ENCODE data around the gene TUBB1. TPM values are rescaled to one million over a fixed set of nuclear protein-coding genes. Genes with fewer than 3 reads are reported as not detected.

TUBB1 gene
- total RNA-seq, 4 donors from 2014 or later: 0.17 TPM; not detected in 3

DNA sequence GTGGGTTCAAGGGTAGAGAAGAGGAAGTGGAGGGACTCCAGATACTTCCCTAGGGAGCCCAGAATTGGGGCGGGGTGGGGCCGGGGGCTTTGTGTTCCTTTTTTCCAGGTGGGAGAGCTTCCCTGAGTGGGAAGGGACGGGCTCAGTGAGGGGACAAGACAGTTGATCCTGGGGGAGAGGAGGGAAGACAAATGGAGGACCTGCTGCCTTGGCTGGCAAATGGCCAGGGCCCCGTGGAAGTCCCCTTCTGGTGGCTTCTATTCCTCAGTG lies 14.8 kb upstream of the TUBB1 start:
- no peak overlapping the region for H3K27ac ChIP-seq
- DNase-seq (ENCODE audit: low spot score in 2 of 2): no peak

DNA sequence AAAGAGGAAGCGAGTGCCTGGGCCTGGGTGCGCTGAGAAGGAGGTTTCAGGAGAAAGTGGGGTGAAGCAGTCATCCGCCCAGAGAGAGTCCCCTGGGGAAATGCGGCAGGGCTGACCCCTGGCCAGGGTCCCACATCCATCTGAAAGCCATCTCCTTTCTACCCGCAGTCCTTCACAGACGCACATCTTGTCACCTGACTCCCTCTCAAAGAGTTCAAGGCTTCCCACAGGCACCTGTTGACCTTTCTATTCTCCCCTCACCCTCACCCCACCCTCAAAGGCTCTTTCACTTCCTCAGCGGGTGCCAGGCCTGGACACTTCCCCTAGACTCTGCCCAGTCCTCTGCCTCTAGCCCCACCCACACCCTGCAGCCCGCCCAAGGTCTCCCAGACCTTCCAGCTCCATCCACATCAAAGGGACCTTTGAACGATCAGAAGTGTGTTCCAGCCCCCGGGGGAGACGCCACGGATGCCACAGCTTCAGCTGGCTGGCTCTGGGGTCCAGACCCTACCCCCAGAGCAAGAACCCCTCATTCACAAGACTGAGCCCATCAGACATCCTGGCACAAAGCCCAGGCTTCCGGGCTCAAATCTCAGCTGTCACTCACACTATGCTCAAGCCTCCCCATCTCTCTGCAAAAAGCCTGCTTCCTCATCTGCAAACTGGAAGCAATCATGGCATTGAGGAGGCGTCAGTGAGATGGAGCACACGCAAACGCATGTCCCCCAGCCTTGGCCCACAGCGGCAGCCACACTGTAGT lies 14.3 kb upstream of the TUBB1 start:
- Histone ChIP-seq H3K27me3 (no peaks in the 10 kb centered on the region), H3K4me3 (peak overlapping the region; percentile 84), H3K27ac (peak overlapping the region; percentile 87), H3K9me3 (no peaks in the 10 kb centered on the region), H3K4me1 (peaks cover 40% of the 10 kb centered on the region), H3K36me3 (peaks cover 20% of the 10 kb centered on the region)
- WGBS: 56% methylated on average over 16 of the region's 17 CpGs
- DNase-seq (ENCODE audit: low spot score in 2 of 2): no peak
- no peak for TF ChIP-seq POLR2A (IDR thresholded peaks at IDR 0.05)
- TF ChIP-seq, protein P1, sequence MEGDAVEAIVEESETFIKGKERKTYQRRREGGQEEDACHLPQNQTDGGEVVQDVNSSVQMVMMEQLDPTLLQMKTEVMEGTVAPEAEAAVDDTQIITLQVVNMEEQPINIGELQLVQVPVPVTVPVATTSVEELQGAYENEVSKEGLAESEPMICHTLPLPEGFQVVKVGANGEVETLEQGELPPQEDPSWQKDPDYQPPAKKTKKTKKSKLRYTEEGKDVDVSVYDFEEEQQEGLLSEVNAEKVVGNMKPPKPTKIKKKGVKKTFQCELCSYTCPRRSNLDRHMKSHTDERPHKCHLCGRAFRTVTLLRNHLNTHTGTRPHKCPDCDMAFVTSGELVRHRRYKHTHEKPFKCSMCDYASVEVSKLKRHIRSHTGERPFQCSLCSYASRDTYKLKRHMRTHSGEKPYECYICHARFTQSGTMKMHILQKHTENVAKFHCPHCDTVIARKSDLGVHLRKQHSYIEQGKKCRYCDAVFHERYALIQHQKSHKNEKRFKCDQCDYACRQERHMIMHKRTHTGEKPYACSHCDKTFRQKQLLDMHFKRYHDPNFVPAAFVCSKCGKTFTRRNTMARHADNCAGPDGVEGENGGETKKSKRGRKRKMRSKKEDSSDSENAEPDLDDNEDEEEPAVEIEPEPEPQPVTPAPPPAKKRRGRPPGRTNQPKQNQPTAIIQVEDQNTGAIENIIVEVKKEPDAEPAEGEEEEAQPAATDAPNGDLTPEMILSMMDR (IDR thresholded peaks at IDR 0.05): no peak
- no peak for TF ChIP-seq POLR2AphosphoS5 (IDR thresholded peaks at IDR 0.05)
- TF ChIP-seq EP300 (IDR thresholded peaks at IDR 0.05): no peak

More for the DNA sequence above, 14.8 kb upstream of the TUBB1 start:
- Histone ChIP-seq H3K9me3 (no peaks in the 10 kb centered on the region), H3K36me3 (peaks cover 23% of the 10 kb centered on the region), H3K27me3 (no peaks in the 10 kb centered on the region), H3K4me1 (peaks cover 36% of the 10 kb centered on the region), H3K4me3 (peak overlapping the region; percentile 84)
- no peak for TF ChIP-seq POLR2AphosphoS5 (IDR thresholded peaks at IDR 0.05)
- no peak for TF ChIP-seq EP300 (IDR thresholded peaks at IDR 0.05)
- TF ChIP-seq, protein P1 (IDR thresholded peaks at IDR 0.05): no peak
- no peak for TF ChIP-seq POLR2A (IDR thresholded peaks at IDR 0.05)
- WGBS: 67% methylated on average over 4 of the region's 4 CpGs

DNA sequence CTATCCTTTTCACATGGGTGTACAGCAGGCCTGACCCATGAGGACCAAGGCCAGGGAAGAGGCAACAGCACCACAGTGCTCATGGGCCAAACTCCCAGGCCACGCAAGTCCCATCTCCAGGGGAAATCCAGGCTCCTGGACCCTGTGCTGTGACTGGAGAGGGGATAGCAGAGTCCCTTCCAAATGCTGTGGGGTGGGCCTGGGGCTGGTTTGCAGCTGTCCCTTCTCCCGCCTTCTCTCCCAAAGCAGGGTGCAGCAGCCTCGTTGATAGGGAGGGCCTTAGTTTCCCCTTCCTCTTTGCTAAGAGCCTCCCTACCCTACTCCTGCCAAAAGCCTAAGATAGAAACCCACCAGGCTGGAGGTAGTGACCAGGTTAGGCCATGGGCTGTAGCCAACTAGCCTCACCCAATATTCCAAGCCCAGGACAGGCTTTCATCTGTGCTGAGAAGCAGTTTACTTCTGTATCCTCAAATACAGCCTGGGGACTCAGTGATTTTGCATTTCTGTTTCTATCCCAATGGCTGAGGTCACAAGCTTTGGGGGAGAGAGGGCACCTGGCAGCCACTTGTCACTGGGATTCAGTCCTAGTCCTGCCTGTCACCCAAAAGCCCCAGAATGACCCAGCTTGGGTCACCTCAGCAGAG lies 13.6 kb upstream of the TUBB1 start:
- Histone ChIP-seq H3K4me3 (peak overlapping the region; percentile 84), H3K27ac (peak overlapping the region; percentile 87), H3K36me3 (peaks cover 13% of the 10 kb centered on the region), H3K27me3 (no peaks in the 10 kb centered on the region), H3K4me1 (peaks cover 47% of the 10 kb centered on the region), H3K9me3 (no peaks in the 10 kb centered on the region)
- TF ChIP-seq, protein P1 (IDR thresholded peaks at IDR 0.05): no peak
- DNase-seq (ENCODE audit: low spot score in 2 of 2): no peak
- WGBS: 74% methylated on average over 3 of the region's 3 CpGs

DNA sequence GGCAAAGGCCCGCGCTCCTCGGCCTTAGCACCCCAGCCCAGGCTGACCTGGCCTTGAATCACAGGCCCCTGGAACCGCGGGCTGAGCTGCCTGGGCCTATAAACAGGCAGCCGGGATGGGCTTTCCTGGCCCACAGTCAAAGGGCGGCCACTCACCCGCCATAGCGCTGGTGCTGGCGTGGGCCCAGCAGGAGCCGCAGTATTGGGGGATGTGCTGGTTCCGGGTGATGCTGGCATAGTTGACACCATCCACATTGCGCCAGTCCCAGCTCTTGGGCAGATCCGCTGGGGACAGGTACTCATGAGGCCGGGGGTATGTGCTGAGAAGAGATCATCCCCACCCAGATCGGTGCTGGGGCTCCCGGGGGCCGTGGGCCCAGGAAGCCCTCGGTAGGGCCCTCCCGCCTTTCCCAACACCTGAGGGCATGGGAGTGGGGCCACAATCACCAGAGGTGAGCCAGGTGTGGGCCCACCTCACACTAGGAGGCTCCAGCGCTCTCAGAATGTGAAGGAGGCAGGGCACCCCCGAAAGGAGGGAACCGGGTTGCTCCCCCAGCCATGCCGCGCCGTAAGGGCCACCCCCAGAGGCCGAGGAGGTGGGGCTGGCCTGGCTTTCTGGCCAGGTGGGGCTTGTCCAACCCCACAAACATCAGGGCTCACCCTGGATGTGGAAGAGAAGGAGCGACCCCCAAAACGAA lies 12.9 kb upstream of the TUBB1 start:
- H3K27me3 ChIP-seq: no peaks in the 10 kb centered on the region
- WGBS: 31% methylated on average over 10 of the region's 29 CpGs
- no peaks in the 10 kb centered on the region for H3K9me3 ChIP-seq
- H3K36me3 ChIP-seq: peaks cover 6% of the 10 kb centered on the region
- peak overlapping the region; percentile 84 for H3K4me3 ChIP-seq
- peaks cover 53% of the 10 kb centered on the region for H3K4me1 ChIP-seq
- H3K27ac ChIP-seq: peak overlapping the region; percentile 87
- DNase-seq (ENCODE audit: low spot score in 2 of 2): peak in 1 of 2 donors; percentile 79
- TF ChIP-seq EP300 (IDR thresholded peaks at IDR 0.05): no peak
- TF ChIP-seq, protein P1 (IDR thresholded peaks at IDR 0.05): no peak
- TF ChIP-seq POLR2A (IDR thresholded peaks at IDR 0.05): no peak
- no peak for TF ChIP-seq POLR2AphosphoS5 (IDR thresholded peaks at IDR 0.05)

Measured in suprapubic skin (tissue), 4 donors.